Endothelial cell of umbilical vein (primary cell): Measurements from ENCODE around the gene NPLOC4. TPM values are rescaled to one million over a fixed set of nuclear protein-coding genes. Genes with fewer than 3 reads are reported as not detected.

Source experiments
- BruUV-seq: library from RNA; stranded (reverse); fragments of 400-500 nt; replicated peaks from 2 replicates; lab custom pipeline; 2021; lab: Mats Ljungman, UMichigan
- CTCF ChIA-PET: fragments of 300-600, 350-600 bp; sonication (Branson Sonifier 250); formaldehyde crosslinking; loops from one replicate; lab custom pipeline; 2021; ENCODE audit warnings: antibody characterized with exemption, inconsistent platforms; lab: Charles Lee
- POLR2A ChIA-PET: fragments of 300-600, 350-600 bp; sonication (Branson Sonifier 250); formaldehyde crosslinking; loops from one replicate; lab custom pipeline; 2021; ENCODE audit warnings: antibody characterized with exemption, inconsistent platforms; lab: Charles Lee
- DNase-seq: peaks from one replicate; pipeline ENCODE4 v3.0.0-alpha.2; 2011; ENCODE audit warnings: low read depth, low spot score
- FAIRE-seq: peaks from 2 replicates; lab custom pipeline; 2011; peaks lifted over from hg19 to GRCh38; lab: Jason Lieb, UNC
- H2AFZ ChIP-seq: 2 replicates; pipeline ENCODE4 v1.6.0; 2012; ENCODE audit warnings: low read depth, low read length, control low read depth, inconsistent platforms
- H3K27ac ChIP-seq: 2 replicates; pipeline ENCODE4 v1.5.1; 2011; ENCODE audit warnings: low read depth, mild to moderate bottlenecking, control low read depth, low read length, moderate library complexity; ENCODE audit not compliant: insufficient read depth
- H3K27me3 ChIP-seq, 2 experiments: 2 replicates each; pipeline versions ENCODE4 v1.6.0 to v1.6.1; 2011; ENCODE audit warnings: low read length in 2 of 2, mixed read lengths in 1 of 2; ENCODE audit not compliant: control insufficient read depth in 2 of 2, insufficient read depth in 2 of 2
- H3K36me3 ChIP-seq, 2 experiments: 2 replicates in 1 of 2; 3 replicates in 1 of 2; pipeline ENCODE4 v1.5.1; 2011; ENCODE audit warnings: low read length in 2 of 2, mild to moderate bottlenecking in 1 of 2, moderate library complexity in 1 of 2; ENCODE audit not compliant: control insufficient read depth in 2 of 2, insufficient read depth in 2 of 2; ENCODE audit errors: extremely low read depth in 1 of 2
- H3K4me1 ChIP-seq: 3 replicates; pipeline ENCODE4 v1.5.1; 2011; ENCODE audit warnings: mild to moderate bottlenecking, low read length; ENCODE audit not compliant: control insufficient read depth, insufficient read depth; ENCODE audit errors: extremely low read depth
- H3K4me2 ChIP-seq: 2 replicates; pipeline ENCODE4 v1.6.1; 2011; ENCODE audit warnings: low read length, control low read depth, mixed read lengths; ENCODE audit not compliant: insufficient read depth
- H3K4me3 ChIP-seq, 3 experiments: fragments of 200-600 bp in 1 of 3; sonication (generic), shearing (Covaris generic) in 1 of 3; replicated peaks in 1 of 3; 2 replicates each; pipeline ENCODE4 v1.5.1; 2011 to 2016; ENCODE audit warnings: control low read depth in 3 of 3, low read length in 3 of 3, mild to moderate bottlenecking in 2 of 3, inconsistent platforms in 1 of 3, low read depth in 1 of 3, moderate library complexity in 1 of 3; ENCODE audit not compliant: insufficient read depth in 1 of 3
- H3K79me2 ChIP-seq: 2 replicates; pipeline ENCODE4 v1.6.0; 2012; ENCODE audit warnings: low read length, inconsistent platforms; ENCODE audit not compliant: control insufficient read depth, insufficient read depth
- H3K9ac ChIP-seq: replicated peaks from 2 replicates; pipeline ENCODE3; 2011; ENCODE audit warnings: low read length, control low read depth; ENCODE audit not compliant: insufficient read depth; ENCODE audit errors: extremely low read depth
- H3K9me1 ChIP-seq: replicated peaks from 3 replicates; pipeline ENCODE4 v1.6.0; 2011; ENCODE audit warnings: mild to moderate bottlenecking, low read length; ENCODE audit not compliant: control insufficient read depth, insufficient read depth; ENCODE audit errors: extremely low read depth
- H3K9me3 ChIP-seq: replicated peaks from 2 replicates; pipeline ENCODE4 v1.5.1; 2012; ENCODE audit warnings: low read length, inconsistent platforms; ENCODE audit not compliant: control insufficient read depth, insufficient read depth
- H4K20me1 ChIP-seq: replicated peaks from 2 replicates; pipeline ENCODE3; 2011; ENCODE audit warnings: mild to moderate bottlenecking, low read length; ENCODE audit not compliant: control insufficient read depth, insufficient read depth; ENCODE audit errors: extremely low read depth
- FOS ChIP-seq: IDR thresholded peaks from 2 replicates; pipeline ENCODE4 v1.6.1; 2011; ENCODE audit warnings: mild to moderate bottlenecking, low read length, moderate library complexity, borderline replicate concordance; ENCODE audit not compliant: insufficient read depth
- MYC ChIP-seq: IDR thresholded peaks from one replicate; pipeline ENCODE4 v1.6.1; 2011; ENCODE audit warnings: mild to moderate bottlenecking, low read depth, low read length
- POLR2AphosphoS5 ChIP-seq: IDR thresholded peaks from 2 replicates; pipeline ENCODE4 v1.6.1; 2012; ENCODE audit warnings: low read depth, mild to moderate bottlenecking, control low read depth, low read length, moderate library complexity; ENCODE audit not compliant: insufficient read depth
- dilution Hi-C: fragments of 300-500 bp; cut with MboI; formaldehyde crosslinking; loops from one replicate; pipeline ENCODE4 v1.15.0; 2019; ENCODE audit warnings: low sequenced_read_pairs; ENCODE audit not compliant: extremely low pct_ligation_motif_present
- intact Hi-C: fragments of 100-400 bp; cut with micrococcal nuclease; formaldehyde crosslinking; loops from one replicate; pipeline ENCODE4 v1.10.0; 2022
- polyA plus RNA-seq, 4 experiments: library from polyadenylated mRNA; depleted of rRNA in 3 of 4; stranded (reverse) in 3 of 4; unstranded in 1 of 4; fragments of >200 nt; gene quantifications; 2 replicates each; pipeline versions ENCODE4 v1.2.1 to v1.2.3, GENCODE V29; 2011 to 2012; ENCODE audit warnings: missing spikeins in 1 of 4
- total RNA-seq: library from RNA; stranded (reverse); gene quantifications from 2 replicates; pipeline ENCODE4 v1.2.3, GENCODE V29; 2021
- TF ChIP-seq, protein P1 (sequence below), 2 donors: IDR thresholded peaks; 1 replicate in 1 of 2; 2 replicates in 1 of 2; pipeline ENCODE4 v1.5.1; 2011; ENCODE audit warnings: low read length in 2 of 2, mild to moderate bottlenecking in 2 of 2, moderate library complexity in 2 of 2, control low read depth in 1 of 2, inconsistent platforms in 1 of 2, low read depth in 1 of 2; ENCODE audit not compliant: insufficient read depth in 1 of 2; ENCODE audit errors: extremely low read depth in 1 of 2

Gene NPLOC4
- total and polyA plus RNA-seq, 2 donors (not counting 3 experiments of a cell fraction or from before 2014, with no cell fraction given) = 150 to 175 TPM

- no TSS peak for BruUV-seq
- no peak for DNase-seq
- no peak overlapping the region for H2AFZ ChIP-seq
Observed at GRCh38 chr17:81651692-81652091, 14.8 kb upstream of the NPLOC4 start.

DNA sequence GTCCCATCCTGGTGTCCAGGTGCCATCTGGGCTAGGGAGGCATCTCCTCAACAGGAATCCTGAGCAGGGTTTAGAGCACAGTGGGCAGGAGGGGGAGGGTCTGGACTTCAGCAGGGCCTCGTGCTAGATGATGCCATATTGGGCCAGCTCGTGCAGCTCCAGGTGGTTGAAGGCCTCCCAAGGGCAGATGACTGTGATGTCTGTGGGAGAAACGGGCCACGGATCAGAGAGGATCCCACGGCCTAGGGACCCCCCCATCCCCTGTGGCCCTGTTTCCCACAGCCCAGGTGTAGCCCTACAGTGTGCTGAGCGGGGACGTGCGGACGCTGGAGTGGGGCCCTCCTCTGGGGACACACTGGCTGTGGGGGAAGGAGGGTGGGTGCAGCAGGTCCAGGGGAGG lies 14.0 kb upstream of the NPLOC4 start:
- FAIRE-seq = no peak
- no peaks in the 10 kb centered on the region for H3K79me2 ChIP-seq
- no peak for DNase-seq
- H3K9me3 ChIP-seq = no peaks in the 10 kb centered on the region
- H3K36me3 ChIP-seq = no peaks in the 10 kb centered on the region
- H3K27ac ChIP-seq = no peak overlapping the region
- H3K27me3 ChIP-seq = peaks cover 18 to 22% of the 10 kb centered on the region in 2 experiments
- H4K20me1 ChIP-seq = no peaks in the 10 kb centered on the region
- no TSS peak for BruUV-seq
- dilution Hi-C loops (no loop called here), intact Hi-C loops (no loop called here)
- ChIA-PET POLR2A (no interaction called here), CTCF (interaction anchor here (1.4 kb wide), 1 partner anchor 9 kb away, joined by 4 read pairs; no protein-coding TSS in a partner anchor)
- H3K4me3 ChIP-seq = no peak overlapping the region
- H3K4me2 ChIP-seq = no peak overlapping the region
- H2AFZ ChIP-seq = no peak overlapping the region
- no peaks in the 10 kb centered on the region for H3K4me1 ChIP-seq
- no peak overlapping the region for H3K9ac ChIP-seq
- no peak for TF ChIP-seq POLR2AphosphoS5
- TF ChIP-seq, protein P1, sequence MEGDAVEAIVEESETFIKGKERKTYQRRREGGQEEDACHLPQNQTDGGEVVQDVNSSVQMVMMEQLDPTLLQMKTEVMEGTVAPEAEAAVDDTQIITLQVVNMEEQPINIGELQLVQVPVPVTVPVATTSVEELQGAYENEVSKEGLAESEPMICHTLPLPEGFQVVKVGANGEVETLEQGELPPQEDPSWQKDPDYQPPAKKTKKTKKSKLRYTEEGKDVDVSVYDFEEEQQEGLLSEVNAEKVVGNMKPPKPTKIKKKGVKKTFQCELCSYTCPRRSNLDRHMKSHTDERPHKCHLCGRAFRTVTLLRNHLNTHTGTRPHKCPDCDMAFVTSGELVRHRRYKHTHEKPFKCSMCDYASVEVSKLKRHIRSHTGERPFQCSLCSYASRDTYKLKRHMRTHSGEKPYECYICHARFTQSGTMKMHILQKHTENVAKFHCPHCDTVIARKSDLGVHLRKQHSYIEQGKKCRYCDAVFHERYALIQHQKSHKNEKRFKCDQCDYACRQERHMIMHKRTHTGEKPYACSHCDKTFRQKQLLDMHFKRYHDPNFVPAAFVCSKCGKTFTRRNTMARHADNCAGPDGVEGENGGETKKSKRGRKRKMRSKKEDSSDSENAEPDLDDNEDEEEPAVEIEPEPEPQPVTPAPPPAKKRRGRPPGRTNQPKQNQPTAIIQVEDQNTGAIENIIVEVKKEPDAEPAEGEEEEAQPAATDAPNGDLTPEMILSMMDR (IDR thresholded peaks at IDR 0.05; ENCODE audit: extremely low read depth in 1 of 2, insufficient read depth in 1 of 2, low read depth in 1 of 2, low read length in 2 of 2) = no peak
- no peaks in the 10 kb centered on the region for H3K9me1 ChIP-seq

More at GRCh38 chr17:81651692-81652091, 14.8 kb upstream of the NPLOC4 start:
- H3K4me3 ChIP-seq = no peak overlapping the region
- H4K20me1 ChIP-seq = no peaks in the 10 kb centered on the region
- POLR2A ChIA-PET = no interaction called here
- no peak overlapping the region for H3K4me2 ChIP-seq
- dilution Hi-C loops (no loop called here), intact Hi-C loops (no loop called here)
- H3K9ac ChIP-seq = no peak overlapping the region
- no peak overlapping the region for H3K27ac ChIP-seq
- H3K36me3 ChIP-seq = no peaks in the 10 kb centered on the region
- TF ChIP-seq MYC (no peak), FOS (no peak)
- peaks cover 2% of the 10 kb centered on the region for H3K4me1 ChIP-seq
- H3K9me3 ChIP-seq = no peaks in the 10 kb centered on the region
- H3K79me2 ChIP-seq = no peaks in the 10 kb centered on the region
- peaks cover 17 to 21% of the 10 kb centered on the region in 2 experiments for H3K27me3 ChIP-seq
- CTCF ChIA-PET = no interaction called here
- no peaks in the 10 kb centered on the region for H3K9me1 ChIP-seq
- FAIRE-seq = no peak
